ENCODE results near the gene PCDHGA10. TPM values are rescaled to one million over a fixed set of nuclear protein-coding genes. Genes with fewer than 3 reads are reported as not detected.
"Not testable (repeated sequence)": the region's sequence is repeated elsewhere in the genome, so short reads cannot be mapped to it uniquely, and the experiment has no call there.

The PCDHGA10 gene
- total RNA-seq = 2.2 TPM

GRCh38 chr5:141412854-141413539 is at the start of gene PCDHGA10:
Gene PCDHGA10, plus strand, starts transcription at chr5:141412987. Its CDS starts 189 bp downstream, at chr5:141413176.
- peak; percentile 62 for DNase-seq (ENCODE audit: low spot score)
- ATAC-seq = peak; percentile 88

GRCh38 chr5:141363952-141364660 is 48.7 kb upstream of the PCDHGA10 start, which contains the start of gene PCDHGA5:
Gene PCDHGA5, plus strand, starts transcription at chr5:141364162. Its CDS starts 169 bp downstream, at chr5:141364331.
- ATAC-seq = no peak
- DNase-seq (ENCODE audit: low spot score) = no peak

- DNase-seq (ENCODE audit: low spot score) = no peak
- ATAC-seq = no peak
Measured at GRCh38 chr5:141366016-141366896, 46.5 kb upstream of the PCDHGA10 start.

GRCh38 chr5:141369994-141370848 is 42.6 kb upstream of the PCDHGA10 start, which contains the start of gene PCDHGB3:
Gene PCDHGB3, plus strand, starts transcription at chr5:141370242. Its CDS starts 153 bp downstream, at chr5:141370395.
- ATAC-seq (peak; percentile 90), DNase-seq (ENCODE audit: low spot score) (peak; percentile 44)

- no peak for DNase-seq (ENCODE audit: low spot score)
- ATAC-seq = no peak
Measured at GRCh38 chr5:141371572-141372475, 41.0 kb upstream of the PCDHGA10 start.

- ATAC-seq (no peak), DNase-seq (ENCODE audit: low spot score) (no peak)
Measured at GRCh38 chr5:141373673-141374317, 39.0 kb upstream of the PCDHGA10 start, which contains the start of gene PCDHGA6. Gene PCDHGA6, plus strand, starts transcription at chr5:141373891. Its CDS starts 193 bp downstream, at chr5:141374084.

GRCh38 chr5:141374627-141375026 is 38.2 kb upstream of the PCDHGA10 start:
- no peak for ATAC-seq

GRCh38 chr5:141375444-141376155 is 37.2 kb upstream of the PCDHGA10 start:
- DNase-seq (ENCODE audit: low spot score); ATAC-seq: not testable (repeated sequence)

More at GRCh38 chr5:141374627-141375026, 38.2 kb upstream of the PCDHGA10 start:
- DNase-seq (ENCODE audit: low spot score) = no peak

GRCh38 chr5:141382469-141383294 is 30.1 kb upstream of the PCDHGA10 start, which contains the start of gene PCDHGA7:
Gene PCDHGA7, plus strand, starts transcription at chr5:141382742. Its CDS starts 158 bp downstream, at chr5:141382900.
- DNase-seq (ENCODE audit: low spot score) (no peak), ATAC-seq (no peak)

- no peak for DNase-seq (ENCODE audit: low spot score)
- no peak for ATAC-seq
Measured at GRCh38 chr5:141383345-141383744, 29.4 kb upstream of the PCDHGA10 start.

GRCh38 chr5:141384471-141385267 is 28.1 kb upstream of the PCDHGA10 start:
- ATAC-seq (no peak), DNase-seq (ENCODE audit: low spot score) (no peak)

GRCh38 chr5:141387557-141388311 is 25.1 kb upstream of the PCDHGA10 start, which contains the start of gene PCDHGB4:
Gene PCDHGB4, plus strand, starts transcription at chr5:141387698. Its CDS starts 187 bp downstream, at chr5:141387885.
- peak; percentile 97 for ATAC-seq
- not testable (repeated sequence) for DNase-seq (ENCODE audit: low spot score)

GRCh38 chr5:141388661-141389060 is 24.1 kb upstream of the PCDHGA10 start:
- ATAC-seq (no peak), DNase-seq (ENCODE audit: low spot score) (no peak)

- ATAC-seq (no peak), DNase-seq (ENCODE audit: low spot score) (no peak)
Measured at GRCh38 chr5:141389153-141390042, 23.4 kb upstream of the PCDHGA10 start.

All from left lobe of liver (tissue), 2 donors.